Calu3 (cell line): ENCODE measurements around the gene CFI. TPM values are rescaled to one million over a fixed set of nuclear protein-coding genes. Genes with fewer than 3 reads are reported as not detected.

Source experiments
- BruUV-seq: library from RNA; stranded (reverse); fragments of 400-500 nt; replicated peaks from 2 replicates; lab custom pipeline; 2021; lab: Mats Ljungman, UMichigan
- CTCF ChIA-PET: fragments of 300-600 bp; sonication (Branson Sonifier 250); formaldehyde crosslinking; loops from one replicate; lab custom pipeline; 2022; ENCODE audit warnings: antibody characterized with exemption; lab: Charles Lee
- DNase-seq: peaks from one replicate; pipeline ENCODE4 v3.0.0; 2022
- H3K27ac Mint-ChIP-seq: one replicate; pipeline ENCODE4 v1.8.0; 2022; ENCODE audit warnings: mixed read lengths; ENCODE audit not compliant: unreplicated experiment
- H3K27me3 Mint-ChIP-seq: one replicate; pipeline ENCODE4 v1.8.0; 2022; ENCODE audit warnings: mixed read lengths; ENCODE audit not compliant: unreplicated experiment
- H3K36me3 Mint-ChIP-seq: one replicate; pipeline ENCODE4 v1.8.0; 2022; ENCODE audit warnings: mild to moderate bottlenecking, moderate library complexity, mixed read lengths; ENCODE audit not compliant: insufficient read depth, unreplicated experiment
- H3K4me1 Mint-ChIP-seq: one replicate; pipeline ENCODE4 v1.8.0; 2022; ENCODE audit warnings: mild to moderate bottlenecking, low read depth, mixed read lengths; ENCODE audit not compliant: unreplicated experiment
- H3K4me3 Mint-ChIP-seq: one replicate; pipeline ENCODE4 v1.8.0; 2022; ENCODE audit warnings: mild to moderate bottlenecking, low read depth, moderate library complexity, mixed read lengths; ENCODE audit not compliant: unreplicated experiment
- H3K9me3 Mint-ChIP-seq: one replicate; pipeline ENCODE4 v1.8.0; 2022; ENCODE audit warnings: low read depth, mixed read lengths; ENCODE audit not compliant: unreplicated experiment
- intact Hi-C: fragments of 100-400 bp; cut with micrococcal nuclease; formaldehyde crosslinking; loops from one replicate; pipeline ENCODE4 v1.10.0; 2022; ENCODE audit not compliant: unreplicated experiment
- total RNA-seq: library from RNA; stranded (reverse); gene quantifications from 2 replicates; pipeline ENCODE4 v1.2.3, GENCODE V29; 2022
- TF ChIP-seq, protein P1 (sequence below): fragments of 200-600 bp; IDR thresholded peaks from one replicate; pipeline ENCODE4 v1.8.0; 2022; ENCODE audit warnings: antibody characterized with exemption; ENCODE audit not compliant: unreplicated experiment

Gene CFI
- total RNA-seq, 1 experiment from 2014 or later, result 25.8 TPM

DNA sequence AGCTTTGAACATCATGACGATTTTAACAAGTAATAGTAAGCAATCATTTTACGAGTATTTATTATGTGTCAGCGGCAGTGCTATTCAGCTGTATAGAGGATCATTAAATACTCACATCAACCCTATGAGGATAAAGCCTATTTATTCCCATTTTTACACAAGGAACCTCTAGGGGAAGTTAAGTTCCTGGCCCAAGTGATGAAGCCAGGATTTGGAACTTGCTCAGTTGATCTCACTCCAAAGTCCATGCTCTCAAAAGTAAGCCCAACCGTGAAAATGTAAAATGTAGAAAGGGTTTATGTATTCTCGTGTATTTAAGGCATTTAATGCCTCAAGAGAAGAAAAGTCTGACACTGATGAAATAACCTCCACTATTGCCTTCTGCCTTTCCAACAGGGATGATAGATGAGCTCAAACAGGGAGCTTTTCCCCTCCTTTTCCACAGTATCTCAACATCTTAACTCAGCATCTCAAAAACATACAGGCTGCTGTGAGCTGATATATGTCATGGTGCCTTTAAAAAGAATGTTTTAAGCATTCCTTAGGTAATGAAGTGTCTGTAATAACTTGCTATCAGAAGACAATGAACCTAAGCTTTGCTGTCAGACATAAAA is 36.9 kb downstream of the CFI start:
- intact Hi-C loops, result no loop called here
- Mint-ChIP-seq H3K36me3 (no peaks in the 10 kb centered on the region), H3K27me3 (no peaks in the 10 kb centered on the region), H3K4me1 (no peaks in the 10 kb centered on the region), H3K4me3 (no peak overlapping the region), H3K27ac (no peak overlapping the region), H3K9me3 (no peaks in the 10 kb centered on the region)
- CTCF ChIA-PET, result no interaction called here
- TF ChIP-seq, protein P1, sequence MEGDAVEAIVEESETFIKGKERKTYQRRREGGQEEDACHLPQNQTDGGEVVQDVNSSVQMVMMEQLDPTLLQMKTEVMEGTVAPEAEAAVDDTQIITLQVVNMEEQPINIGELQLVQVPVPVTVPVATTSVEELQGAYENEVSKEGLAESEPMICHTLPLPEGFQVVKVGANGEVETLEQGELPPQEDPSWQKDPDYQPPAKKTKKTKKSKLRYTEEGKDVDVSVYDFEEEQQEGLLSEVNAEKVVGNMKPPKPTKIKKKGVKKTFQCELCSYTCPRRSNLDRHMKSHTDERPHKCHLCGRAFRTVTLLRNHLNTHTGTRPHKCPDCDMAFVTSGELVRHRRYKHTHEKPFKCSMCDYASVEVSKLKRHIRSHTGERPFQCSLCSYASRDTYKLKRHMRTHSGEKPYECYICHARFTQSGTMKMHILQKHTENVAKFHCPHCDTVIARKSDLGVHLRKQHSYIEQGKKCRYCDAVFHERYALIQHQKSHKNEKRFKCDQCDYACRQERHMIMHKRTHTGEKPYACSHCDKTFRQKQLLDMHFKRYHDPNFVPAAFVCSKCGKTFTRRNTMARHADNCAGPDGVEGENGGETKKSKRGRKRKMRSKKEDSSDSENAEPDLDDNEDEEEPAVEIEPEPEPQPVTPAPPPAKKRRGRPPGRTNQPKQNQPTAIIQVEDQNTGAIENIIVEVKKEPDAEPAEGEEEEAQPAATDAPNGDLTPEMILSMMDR, result no peak
- no peak for DNase-seq
- no TSS peak for BruUV-seq

DNA sequence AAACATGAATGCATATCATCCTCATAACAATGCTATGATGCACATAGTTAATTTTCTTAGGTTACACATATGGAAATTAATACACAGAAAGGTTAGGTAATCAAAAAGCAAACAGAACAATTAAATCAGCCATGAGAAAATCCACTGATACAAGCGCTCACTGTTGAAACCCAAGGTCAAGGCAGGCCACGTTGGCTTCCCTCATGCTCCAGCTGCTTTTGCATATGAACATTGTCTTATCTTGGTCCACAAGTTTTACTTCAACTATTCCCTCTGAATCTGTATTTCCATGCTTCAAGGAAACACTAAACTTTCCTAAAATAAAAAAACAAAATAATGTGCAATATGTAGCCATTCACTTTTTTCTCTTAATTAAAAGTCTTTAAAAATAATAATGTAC is 37.4 kb downstream of the CFI start:
- no peaks in the 10 kb centered on the region for H3K9me3 Mint-ChIP-seq
- no peaks in the 10 kb centered on the region for H3K4me1 Mint-ChIP-seq
- H3K27ac Mint-ChIP-seq, result no peak overlapping the region
- BruUV-seq, result no TSS peak
- no peaks in the 10 kb centered on the region for H3K27me3 Mint-ChIP-seq
- intact Hi-C loops, result no loop called here
- H3K4me3 Mint-ChIP-seq, result no peak overlapping the region
- CTCF ChIA-PET, result no interaction called here
- TF ChIP-seq, protein P1, result no peak
- no peaks in the 10 kb centered on the region for H3K36me3 Mint-ChIP-seq
- no peak for DNase-seq

DNA sequence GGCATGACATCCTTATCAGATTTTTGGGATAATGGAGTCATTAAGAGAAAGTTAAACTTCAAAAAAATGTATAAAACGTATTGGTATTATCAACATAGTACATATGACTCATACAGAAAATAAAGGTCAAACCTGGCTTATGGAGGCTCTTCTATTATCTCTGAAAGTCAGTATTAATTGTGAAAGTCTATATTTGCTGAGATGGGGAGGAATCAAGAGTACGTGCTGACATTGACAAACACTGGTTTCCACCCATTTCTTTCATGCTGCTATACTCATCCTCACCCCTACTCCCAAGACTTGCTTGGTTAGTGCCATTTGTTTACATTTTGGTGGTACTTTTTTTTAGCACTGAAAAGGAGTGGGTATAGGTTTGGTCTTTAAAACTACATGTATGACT is 41.1 kb downstream of the CFI start:
- Mint-ChIP-seq H3K4me1 (no peaks in the 10 kb centered on the region), H3K9me3 (no peaks in the 10 kb centered on the region), H3K27ac (no peak overlapping the region), H3K27me3 (no peaks in the 10 kb centered on the region), H3K4me3 (no peak overlapping the region), H3K36me3 (no peaks in the 10 kb centered on the region)
- intact Hi-C loops, result no loop called here
- CTCF ChIA-PET, result no interaction called here
- no peak for DNase-seq
- TF ChIP-seq, protein P1, result no peak
- BruUV-seq, result no TSS peak

DNA sequence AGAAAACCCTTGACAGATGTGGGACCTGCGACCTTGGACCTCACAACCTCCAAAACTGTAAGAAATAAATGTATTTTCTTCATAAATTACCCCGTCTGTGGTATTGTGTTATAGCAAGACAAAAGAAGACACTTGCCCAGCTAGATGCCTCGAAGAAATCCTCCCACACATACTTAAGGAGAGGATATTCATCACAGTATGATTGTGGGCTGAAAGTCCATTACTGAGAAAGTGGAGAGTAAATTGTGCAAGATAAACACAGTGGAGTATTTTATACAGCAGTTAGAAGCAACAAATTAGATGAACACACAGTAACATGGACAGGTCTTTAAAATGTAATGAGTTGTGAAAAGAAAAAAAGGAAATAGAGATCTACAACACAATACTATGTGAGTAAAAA is 46.1 kb downstream of the CFI start:
- H3K27ac Mint-ChIP-seq, result no peak overlapping the region
- intact Hi-C loops, result no loop called here
- CTCF ChIA-PET, result no interaction called here
- H3K27me3 Mint-ChIP-seq, result no peaks in the 10 kb centered on the region
- H3K36me3 Mint-ChIP-seq, result peaks cover 5% of the 10 kb centered on the region
- no peaks in the 10 kb centered on the region for H3K4me1 Mint-ChIP-seq
- BruUV-seq, result no TSS peak
- no peak overlapping the region for H3K4me3 Mint-ChIP-seq
- no peaks in the 10 kb centered on the region for H3K9me3 Mint-ChIP-seq
- DNase-seq, result no peak
- TF ChIP-seq, protein P1, result no peak
